Measurements from ENCODE around the gene COBL.

GRCh38 chr7:51357821-51358220, 41.2 kb upstream of the COBL start:
- TF ChIP-seq ZNF592 (IDR thresholded peaks at IDR 0.05) = no peak
- TF ChIP-seq POLR2A (IDR thresholded peaks at IDR 0.05; ENCODE audit: low read depth, low read length) = no peak
- TF ChIP-seq CTCF (IDR thresholded peaks at IDR 0.05 in 2 of 3, conservative IDR thresholded peaks at IDR 0.05 in 1 of 3; ENCODE audit: control insufficient read depth in 2 of 3, extremely low read depth in 1 of 3, insufficient read depth in 1 of 3, low read depth in 3 of 3, low read length in 3 of 3) = no peak
- TF ChIP-seq EZH2 (IDR thresholded peaks at IDR 0.05; ENCODE audit: borderline replicate concordance, control insufficient read depth, low read depth, low read length) = no peak
- TF ChIP-seq IKZF1 (conservative IDR thresholded peaks at IDR 0.05) = no peak
- TF ChIP-seq ATF2 (IDR thresholded peaks at IDR 0.05; ENCODE audit: low read length) = no peak
- TF ChIP-seq, protein P1, sequence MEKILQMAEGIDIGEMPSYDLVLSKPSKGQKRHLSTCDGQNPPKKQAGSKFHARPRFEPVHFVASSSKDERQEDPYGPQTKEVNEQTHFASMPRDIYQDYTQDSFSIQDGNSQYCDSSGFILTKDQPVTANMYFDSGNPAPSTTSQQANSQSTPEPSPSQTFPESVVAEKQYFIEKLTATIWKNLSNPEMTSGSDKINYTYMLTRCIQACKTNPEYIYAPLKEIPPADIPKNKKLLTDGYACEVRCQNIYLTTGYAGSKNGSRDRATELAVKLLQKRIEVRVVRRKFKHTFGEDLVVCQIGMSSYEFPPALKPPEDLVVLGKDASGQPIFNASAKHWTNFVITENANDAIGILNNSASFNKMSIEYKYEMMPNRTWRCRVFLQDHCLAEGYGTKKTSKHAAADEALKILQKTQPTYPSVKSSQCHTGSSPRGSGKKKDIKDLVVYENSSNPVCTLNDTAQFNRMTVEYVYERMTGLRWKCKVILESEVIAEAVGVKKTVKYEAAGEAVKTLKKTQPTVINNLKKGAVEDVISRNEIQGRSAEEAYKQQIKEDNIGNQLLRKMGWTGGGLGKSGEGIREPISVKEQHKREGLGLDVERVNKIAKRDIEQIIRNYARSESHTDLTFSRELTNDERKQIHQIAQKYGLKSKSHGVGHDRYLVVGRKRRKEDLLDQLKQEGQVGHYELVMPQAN (conservative IDR thresholded peaks at IDR 0.05) = no peak
- TF ChIP-seq BCL11A (IDR thresholded peaks at IDR 0.05; ENCODE audit: low read depth, low read length) = no peak
- no peak for TF ChIP-seq NRF1 (conservative IDR thresholded peaks at IDR 0.05; ENCODE audit: low read depth, low read length)
- no peak for TF ChIP-seq ZNF207 (IDR thresholded peaks at IDR 0.05; ENCODE audit: borderline replicate concordance)
- TF ChIP-seq RAD51 (IDR thresholded peaks at IDR 0.05) = no peak

Measured in GM12878 (cell line).